NCI-H82 treated with DMSO at 0.1 percent for 48 hours (cell line): Measurements from ENCODE around the gene RHAG.
A peak's percentile ranks its signal among the peaks of the same experiment; 100 is the strongest.
"Not testable (repeated sequence)": the region's sequence is repeated elsewhere in the genome, so short reads cannot be mapped to it uniquely, and the experiment has no call there.

Experiments
- DNase-seq: peaks from one replicate; lab custom pipeline; 2025; ENCODE audit not compliant: unreplicated experiment; lab: John Stamatoyannopoulos, UW

Gene RHAG

GRCh38 chr6:49636713-49637349 is at the start of gene RHAG:
TSS of gene RHAG (minus strand) at chr6:49636839. CDS start at chr6:49636812, 27 bp downstream.
- DNase-seq = no peak

- DNase-seq = peak; percentile 41
Observed at GRCh38 chr6:49676671-49677281, 40.1 kb upstream of the RHAG start.

- peak; percentile 93 for DNase-seq
Observed at GRCh38 chr6:49675816-49676215, 39.2 kb upstream of the RHAG start.

GRCh38 chr6:49668083-49668511 is 31.5 kb upstream of the RHAG start:
- no peak for DNase-seq

- DNase-seq = no peak
Observed at GRCh38 chr6:49666930-49667757, 30.5 kb upstream of the RHAG start.

- DNase-seq = no peak
Observed at GRCh38 chr6:49666480-49666879, 29.8 kb upstream of the RHAG start.

GRCh38 chr6:49664817-49665216 is 28.2 kb upstream of the RHAG start:
- no peak for DNase-seq

GRCh38 chr6:49664054-49664453 is 27.4 kb upstream of the RHAG start:
- DNase-seq = not testable (repeated sequence)

GRCh38 chr6:49662892-49663261 is 26.2 kb upstream of the RHAG start:
- DNase-seq = no peak

- peak; percentile 44 for DNase-seq
Observed at GRCh38 chr6:49662231-49662891, 25.7 kb upstream of the RHAG start.

- no peak for DNase-seq
Observed at GRCh38 chr6:49653942-49654341, 17.3 kb upstream of the RHAG start.

- no peak for DNase-seq
Observed at GRCh38 chr6:49653438-49653837, 16.8 kb upstream of the RHAG start.

- no peak for DNase-seq
Observed at GRCh38 chr6:49651239-49651638, 14.6 kb upstream of the RHAG start.

GRCh38 chr6:49649988-49650387 is 13.3 kb upstream of the RHAG start:
- no peak for DNase-seq

- DNase-seq = no peak
Observed at GRCh38 chr6:49648036-49648435, 11.4 kb upstream of the RHAG start.

GRCh38 chr6:49647476-49647875 is 10.8 kb upstream of the RHAG start:
- no peak for DNase-seq

- DNase-seq = no peak
Observed at GRCh38 chr6:49646942-49647341, 10.3 kb upstream of the RHAG start.

GRCh38 chr6:49646130-49646824 is 9.6 kb upstream of the RHAG start:
- no peak for DNase-seq

GRCh38 chr6:49645139-49645538 is 8.5 kb upstream of the RHAG start:
- DNase-seq = no peak

- no peak for DNase-seq
Observed at GRCh38 chr6:49639177-49639817, 2.7 kb upstream of the RHAG start.

GRCh38 chr6:49637350-49637731 is 702 bp upstream of the RHAG start:
- DNase-seq = no peak
